22Rv1 (cell line): ENCODE measurements around the gene CD247.

ENCODE experiments used
- ZFX ChIP-seq: fragments of 450-650 bp; IDR thresholded peaks from 2 replicates; pipeline ENCODE4 v1.6.1; 2017; ENCODE audit warnings: antibody characterized with exemption, borderline replicate concordance
- TF ChIP-seq, protein P1 (sequence below): fragments of 450-650 bp; IDR thresholded peaks from 2 replicates; pipeline ENCODE4 v1.5.1; 2017; ENCODE audit warnings: mild to moderate bottlenecking

DNA sequence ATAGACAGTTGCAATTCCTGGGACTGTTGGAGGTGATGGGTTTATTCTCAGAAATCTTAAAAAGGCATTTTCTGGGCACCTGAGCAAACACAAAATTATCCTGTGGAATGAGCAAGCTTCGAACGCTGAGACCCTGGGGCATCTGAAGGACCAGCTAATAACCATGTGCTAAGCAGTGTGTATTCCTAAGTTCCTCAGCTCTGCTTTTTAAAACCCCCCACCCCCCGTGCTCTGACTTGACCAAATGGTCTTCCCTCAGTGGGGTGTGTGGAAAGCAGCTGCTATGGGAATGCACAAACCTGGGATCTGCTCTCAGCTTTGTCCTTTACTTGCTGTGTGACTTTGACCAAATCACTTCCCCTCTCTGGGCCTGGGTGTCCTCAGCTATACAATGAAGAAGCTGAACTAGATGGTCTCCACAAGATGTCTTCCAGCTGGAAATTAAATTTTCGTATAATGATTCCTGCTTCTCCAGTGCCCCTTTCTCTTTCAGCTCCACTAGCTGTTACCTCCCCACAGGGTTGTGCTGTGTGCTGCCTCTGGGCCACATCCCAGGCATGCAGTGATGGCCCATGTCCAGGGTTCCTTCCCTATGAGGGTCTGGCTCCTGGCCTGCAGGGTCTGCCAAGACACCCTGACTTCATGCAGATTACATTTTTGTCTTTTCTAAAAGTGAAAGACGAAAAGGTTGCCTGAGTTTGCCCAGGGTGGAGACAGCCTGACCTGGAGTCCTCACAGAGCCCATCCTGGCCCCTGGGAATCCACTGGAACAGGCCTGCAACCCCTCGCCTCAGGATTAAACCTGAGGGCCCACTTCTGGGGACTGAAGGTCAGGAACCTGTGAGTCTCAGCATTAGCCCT lies 14.9 kb upstream of the CD247 start:
- TF ChIP-seq, protein P1, sequence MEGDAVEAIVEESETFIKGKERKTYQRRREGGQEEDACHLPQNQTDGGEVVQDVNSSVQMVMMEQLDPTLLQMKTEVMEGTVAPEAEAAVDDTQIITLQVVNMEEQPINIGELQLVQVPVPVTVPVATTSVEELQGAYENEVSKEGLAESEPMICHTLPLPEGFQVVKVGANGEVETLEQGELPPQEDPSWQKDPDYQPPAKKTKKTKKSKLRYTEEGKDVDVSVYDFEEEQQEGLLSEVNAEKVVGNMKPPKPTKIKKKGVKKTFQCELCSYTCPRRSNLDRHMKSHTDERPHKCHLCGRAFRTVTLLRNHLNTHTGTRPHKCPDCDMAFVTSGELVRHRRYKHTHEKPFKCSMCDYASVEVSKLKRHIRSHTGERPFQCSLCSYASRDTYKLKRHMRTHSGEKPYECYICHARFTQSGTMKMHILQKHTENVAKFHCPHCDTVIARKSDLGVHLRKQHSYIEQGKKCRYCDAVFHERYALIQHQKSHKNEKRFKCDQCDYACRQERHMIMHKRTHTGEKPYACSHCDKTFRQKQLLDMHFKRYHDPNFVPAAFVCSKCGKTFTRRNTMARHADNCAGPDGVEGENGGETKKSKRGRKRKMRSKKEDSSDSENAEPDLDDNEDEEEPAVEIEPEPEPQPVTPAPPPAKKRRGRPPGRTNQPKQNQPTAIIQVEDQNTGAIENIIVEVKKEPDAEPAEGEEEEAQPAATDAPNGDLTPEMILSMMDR: no peak
- TF ChIP-seq ZFX: no peak
